Activated naive CD8-positive, alpha-beta T cell treated with anti-CD3 and anti-CD28 coated beads for 36 hours (primary cell): Measurements from ENCODE around the gene LRRC8D. TPM values are rescaled to one million over a fixed set of nuclear protein-coding genes. Genes with fewer than 3 reads are reported as not detected.

ENCODE experiments used
- DNase-seq: peaks from one replicate; pipeline ENCODE4 v3.0.0; 2021
- H3K27ac Mint-ChIP-seq: one replicate; pipeline ENCODE4 v1.8.0; 2022; ENCODE audit warnings: mild to moderate bottlenecking, moderate library complexity, mixed read lengths
- H3K27me3 Mint-ChIP-seq: one replicate; pipeline ENCODE4 v1.8.0; 2022; ENCODE audit warnings: mild to moderate bottlenecking, mixed read lengths
- H3K36me3 Mint-ChIP-seq: one replicate; pipeline ENCODE4 v1.8.0; 2021; ENCODE audit warnings: mild to moderate bottlenecking, mixed read lengths
- H3K4me1 Mint-ChIP-seq: one replicate; pipeline ENCODE4 v1.8.0; 2021; ENCODE audit warnings: mixed read lengths
- H3K4me3 Mint-ChIP-seq: one replicate; pipeline ENCODE4 v1.8.0; 2022; ENCODE audit warnings: mild to moderate bottlenecking, moderate library complexity, mixed read lengths
- H3K9me3 Mint-ChIP-seq: one replicate; pipeline ENCODE4 v1.8.0; 2022; ENCODE audit warnings: mixed read lengths
- total RNA-seq, 2 experiments: library from RNA; stranded (reverse); gene quantifications; one replicate each; pipeline ENCODE4 v1.2.3, GENCODE V29; 2021

LRRC8D gene
- total RNA-seq, 2 experiments from 2014 or later: 37.7 to 41.2 TPM

- Mint-ChIP-seq H3K9me3 (no peaks in the 10 kb centered on the region), H3K27ac (no peak overlapping the region), H3K4me3 (no peak overlapping the region), H3K36me3 (peaks cover 6% of the 10 kb centered on the region), H3K4me1 (peaks cover 25% of the 10 kb centered on the region), H3K27me3 (no peaks in the 10 kb centered on the region)
- DNase-seq: no peak
Observed at GRCh38 chr1:89898695-89899470, 78.1 kb downstream of the LRRC8D start.

- no peaks in the 10 kb centered on the region for H3K9me3 Mint-ChIP-seq
- DNase-seq: no peak
- H3K4me1 Mint-ChIP-seq: peaks cover 32% of the 10 kb centered on the region
- H3K36me3 Mint-ChIP-seq: peaks cover 7% of the 10 kb centered on the region
- no peak overlapping the region for H3K4me3 Mint-ChIP-seq
- no peaks in the 10 kb centered on the region for H3K27me3 Mint-ChIP-seq
- H3K27ac Mint-ChIP-seq: no peak overlapping the region
Observed at GRCh38 chr1:89900323-89900722, 79.5 kb downstream of the LRRC8D start.

- DNase-seq: no peak
- no peaks in the 10 kb centered on the region for H3K27me3 Mint-ChIP-seq
- no peak overlapping the region for H3K4me3 Mint-ChIP-seq
- no peak overlapping the region for H3K27ac Mint-ChIP-seq
- H3K4me1 Mint-ChIP-seq: peaks cover 36% of the 10 kb centered on the region
- H3K36me3 Mint-ChIP-seq: peaks cover 9% of the 10 kb centered on the region
- no peaks in the 10 kb centered on the region for H3K9me3 Mint-ChIP-seq
Observed at GRCh38 chr1:89900791-89901708, 80.2 kb downstream of the LRRC8D start.

- Mint-ChIP-seq H3K4me3 (no peak overlapping the region), H3K27me3 (no peaks in the 10 kb centered on the region), H3K4me1 (peaks cover 45% of the 10 kb centered on the region), H3K27ac (no peak overlapping the region), H3K36me3 (peaks cover 6% of the 10 kb centered on the region), H3K9me3 (no peaks in the 10 kb centered on the region)
- no peak for DNase-seq
Observed at GRCh38 chr1:89901957-89902669, 81.3 kb downstream of the LRRC8D start.

- no peaks in the 10 kb centered on the region for H3K27me3 Mint-ChIP-seq
- H3K27ac Mint-ChIP-seq: no peak overlapping the region
- no peak overlapping the region for H3K4me3 Mint-ChIP-seq
- no peak for DNase-seq
- H3K4me1 Mint-ChIP-seq: peaks cover 57% of the 10 kb centered on the region
- peaks cover 18% of the 10 kb centered on the region for H3K36me3 Mint-ChIP-seq
- H3K9me3 Mint-ChIP-seq: no peaks in the 10 kb centered on the region
Observed at GRCh38 chr1:89903550-89903949, 82.7 kb downstream of the LRRC8D start.

- H3K27ac Mint-ChIP-seq: no peak overlapping the region
- H3K4me3 Mint-ChIP-seq: no peak overlapping the region
- DNase-seq: no peak
- no peaks in the 10 kb centered on the region for H3K27me3 Mint-ChIP-seq
- peaks cover 26% of the 10 kb centered on the region for H3K36me3 Mint-ChIP-seq
- H3K4me1 Mint-ChIP-seq: peaks cover 57% of the 10 kb centered on the region
- H3K9me3 Mint-ChIP-seq: no peaks in the 10 kb centered on the region
Observed at GRCh38 chr1:89904219-89904980, 83.6 kb downstream of the LRRC8D start.

GRCh38 chr1:89905395-89906058, 84.7 kb downstream of the LRRC8D start:
- DNase-seq: no peak
- no peak overlapping the region for H3K4me3 Mint-ChIP-seq
- peaks cover 26% of the 10 kb centered on the region for H3K36me3 Mint-ChIP-seq
- no peak overlapping the region for H3K27ac Mint-ChIP-seq
- no peaks in the 10 kb centered on the region for H3K9me3 Mint-ChIP-seq
- H3K4me1 Mint-ChIP-seq: peaks cover 53% of the 10 kb centered on the region
- H3K27me3 Mint-ChIP-seq: no peaks in the 10 kb centered on the region

GRCh38 chr1:89906088-89906487, 85.3 kb downstream of the LRRC8D start:
- no peaks in the 10 kb centered on the region for H3K9me3 Mint-ChIP-seq
- peaks cover 53% of the 10 kb centered on the region for H3K4me1 Mint-ChIP-seq
- no peak overlapping the region for H3K4me3 Mint-ChIP-seq
- no peak for DNase-seq
- H3K36me3 Mint-ChIP-seq: peaks cover 26% of the 10 kb centered on the region
- H3K27ac Mint-ChIP-seq: no peak overlapping the region
- no peaks in the 10 kb centered on the region for H3K27me3 Mint-ChIP-seq

- H3K9me3 Mint-ChIP-seq: no peaks in the 10 kb centered on the region
- H3K4me1 Mint-ChIP-seq: peaks cover 56% of the 10 kb centered on the region
- no peaks in the 10 kb centered on the region for H3K27me3 Mint-ChIP-seq
- no peak overlapping the region for H3K27ac Mint-ChIP-seq
- no peak for DNase-seq
- peaks cover 34% of the 10 kb centered on the region for H3K36me3 Mint-ChIP-seq
- no peak overlapping the region for H3K4me3 Mint-ChIP-seq
Observed at GRCh38 chr1:89907727-89908212, 86.9 kb downstream of the LRRC8D start.

GRCh38 chr1:89908273-89908671, 87.4 kb downstream of the LRRC8D start:
- no peak for DNase-seq
- no peak overlapping the region for H3K4me3 Mint-ChIP-seq
- H3K27me3 Mint-ChIP-seq: no peaks in the 10 kb centered on the region
- H3K27ac Mint-ChIP-seq: no peak overlapping the region
- H3K9me3 Mint-ChIP-seq: no peaks in the 10 kb centered on the region
- H3K36me3 Mint-ChIP-seq: peaks cover 34% of the 10 kb centered on the region
- H3K4me1 Mint-ChIP-seq: peaks cover 55% of the 10 kb centered on the region

GRCh38 chr1:89908672-89909436, 88.0 kb downstream of the LRRC8D start:
- Mint-ChIP-seq H3K4me3 (no peak overlapping the region), H3K9me3 (no peaks in the 10 kb centered on the region), H3K27me3 (no peaks in the 10 kb centered on the region), H3K36me3 (peaks cover 34% of the 10 kb centered on the region), H3K4me1 (peaks cover 54% of the 10 kb centered on the region), H3K27ac (peak overlapping the region; percentile 48)
- no peak for DNase-seq

GRCh38 chr1:89910268-89910667, 89.4 kb downstream of the LRRC8D start:
- no peak for DNase-seq
- H3K4me1 Mint-ChIP-seq: peaks cover 46% of the 10 kb centered on the region
- peaks cover 34% of the 10 kb centered on the region for H3K36me3 Mint-ChIP-seq
- no peaks in the 10 kb centered on the region for H3K27me3 Mint-ChIP-seq
- no peak overlapping the region for H3K27ac Mint-ChIP-seq
- H3K9me3 Mint-ChIP-seq: no peaks in the 10 kb centered on the region
- no peak overlapping the region for H3K4me3 Mint-ChIP-seq

GRCh38 chr1:89910780-89911179, 89.9 kb downstream of the LRRC8D start:
- H3K9me3 Mint-ChIP-seq: no peaks in the 10 kb centered on the region
- no peaks in the 10 kb centered on the region for H3K27me3 Mint-ChIP-seq
- no peak overlapping the region for H3K4me3 Mint-ChIP-seq
- no peak for DNase-seq
- peaks cover 41% of the 10 kb centered on the region for H3K4me1 Mint-ChIP-seq
- peaks cover 29% of the 10 kb centered on the region for H3K36me3 Mint-ChIP-seq
- H3K27ac Mint-ChIP-seq: no peak overlapping the region
